Glomerular visceral epithelial cell (primary cell): Measurements from ENCODE around the gene SLC27A4.
"Not testable (repeated sequence)": the region's sequence is repeated elsewhere in the genome, so short reads cannot be mapped to it uniquely, and the experiment has no call there.

ENCODE experiments used
- DNase-seq: peaks from one replicate; pipeline ENCODE4 v3.0.0-alpha.2; 2016; ENCODE audit errors: extremely low spot score

Gene SLC27A4

GRCh38 chr9:128324401-128324800, 15.9 kb upstream of the SLC27A4 start:
- no peak for DNase-seq

DNA sequence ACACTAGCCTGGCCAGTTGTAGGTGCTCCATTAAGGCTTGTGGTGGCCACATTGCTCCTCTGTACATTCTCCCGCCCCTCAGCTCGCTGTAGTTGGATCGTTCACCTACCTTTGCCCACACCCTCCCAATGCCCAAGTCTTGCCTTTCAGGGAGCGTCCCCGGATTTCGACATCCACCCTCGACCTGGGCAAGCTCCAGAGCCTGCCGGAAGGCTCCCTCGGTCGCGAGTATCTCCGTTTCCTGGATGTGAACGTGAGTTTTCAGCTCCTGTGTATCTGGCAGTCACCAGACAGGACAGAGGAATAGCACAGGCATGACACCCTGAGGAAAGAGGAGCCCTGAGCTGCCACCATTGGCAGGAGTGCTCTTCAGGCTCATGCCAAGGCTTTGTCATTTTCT, 14.7 kb upstream of the SLC27A4 start:
- DNase-seq = no peak

DNA sequence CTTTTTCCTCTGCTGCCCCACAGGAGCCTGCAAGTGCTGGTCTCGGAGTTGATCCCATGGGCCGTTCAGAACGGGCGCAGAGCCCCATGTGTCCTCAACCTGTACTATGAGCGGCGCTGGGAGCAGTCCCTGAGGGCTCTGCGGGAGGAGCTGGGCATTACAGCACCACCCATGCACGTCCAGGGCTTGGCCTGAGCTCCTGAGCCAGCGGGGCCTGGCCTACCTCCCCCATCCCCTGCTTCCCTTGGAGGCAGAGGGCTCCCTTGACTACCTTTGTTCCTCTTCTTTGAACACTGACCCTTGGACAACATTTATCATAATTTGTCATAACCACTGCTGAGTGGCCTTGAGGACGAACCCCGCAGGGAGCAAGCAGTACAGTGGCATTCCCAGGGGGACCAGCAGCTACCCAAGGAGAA, 6.9 kb upstream of the SLC27A4 start:
- DNase-seq = no peak

DNA sequence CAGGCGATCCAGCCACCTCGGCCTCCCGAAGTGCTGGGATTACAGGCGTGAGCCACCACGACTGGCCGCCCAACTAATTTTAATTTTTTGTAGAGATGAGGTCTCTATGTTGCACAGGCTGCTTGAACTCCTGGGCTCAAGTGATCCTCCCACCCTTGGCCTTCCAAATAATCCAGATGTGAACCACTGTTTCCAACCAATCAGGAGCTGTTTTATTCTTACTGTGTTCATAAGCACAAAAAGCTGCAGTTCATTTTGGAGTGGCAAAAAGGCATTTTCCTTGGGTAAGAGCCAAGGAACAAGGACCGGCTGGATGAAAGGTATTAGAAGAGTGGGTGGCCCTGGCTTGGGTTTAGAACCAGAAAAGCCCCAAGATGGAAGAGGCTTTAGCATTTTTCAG, 5.2 kb upstream of the SLC27A4 start:
- DNase-seq = no peak

DNA sequence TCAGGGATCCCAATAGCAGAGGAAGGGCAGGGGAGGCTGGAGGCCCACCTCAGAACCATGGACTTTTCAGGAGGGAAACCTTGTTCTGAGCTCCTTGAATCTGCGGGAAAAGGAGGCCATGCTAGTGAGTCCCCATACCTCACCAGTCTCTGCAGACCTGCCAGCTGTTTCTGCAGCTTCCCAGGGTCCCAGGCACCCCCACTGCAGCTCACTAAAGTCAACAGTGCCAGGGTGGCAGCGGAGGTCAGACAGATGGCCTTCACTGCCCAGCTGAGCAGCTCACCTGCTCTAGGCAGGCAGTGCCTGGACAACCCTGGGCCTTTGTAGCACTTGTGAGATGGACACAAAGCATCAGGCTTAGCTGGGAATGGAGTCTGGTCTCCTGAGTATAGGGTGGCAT, 4.4 kb upstream of the SLC27A4 start:
- DNase-seq = no peak

GRCh38 chr9:128337936-128338335, 2.4 kb upstream of the SLC27A4 start:
- DNase-seq = no peak

DNA sequence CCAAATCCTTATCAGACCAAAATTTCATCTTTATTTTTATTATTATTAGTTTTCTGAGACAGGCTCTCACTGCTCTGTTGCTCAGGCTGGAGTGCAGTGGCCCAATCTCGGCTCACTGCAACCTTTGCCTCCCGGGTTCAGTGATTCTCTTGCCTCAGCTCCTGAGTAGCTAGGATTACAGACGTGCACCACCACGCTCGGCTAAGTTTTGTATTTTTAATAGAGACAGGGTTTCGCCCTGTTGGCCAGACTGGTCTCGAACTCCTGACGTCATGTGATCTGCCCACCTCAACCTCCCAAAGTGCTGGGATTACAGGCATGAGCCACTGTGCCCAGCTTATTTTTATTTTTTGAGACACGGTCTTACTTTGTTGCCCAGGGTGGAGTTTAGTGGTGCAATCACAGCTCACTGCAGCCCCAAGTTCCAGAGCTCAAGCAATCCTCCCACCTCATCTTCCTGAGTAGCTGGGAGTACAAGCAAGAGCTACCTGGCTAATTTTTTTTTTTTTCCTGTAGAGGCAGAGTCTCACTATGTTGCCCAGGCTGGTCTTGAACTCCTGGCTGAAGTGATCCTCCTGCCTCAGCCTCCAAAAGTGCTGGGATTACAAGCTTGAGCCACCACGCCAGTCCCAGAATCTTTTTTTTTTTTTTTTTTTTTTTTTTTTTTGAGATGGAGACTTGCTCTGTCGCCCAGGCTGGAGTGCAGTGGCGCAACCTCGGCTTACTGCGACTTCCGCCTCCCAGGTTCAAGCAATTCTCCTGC, 1.3 kb upstream of the SLC27A4 start:
- not testable (repeated sequence) for DNase-seq

DNA sequence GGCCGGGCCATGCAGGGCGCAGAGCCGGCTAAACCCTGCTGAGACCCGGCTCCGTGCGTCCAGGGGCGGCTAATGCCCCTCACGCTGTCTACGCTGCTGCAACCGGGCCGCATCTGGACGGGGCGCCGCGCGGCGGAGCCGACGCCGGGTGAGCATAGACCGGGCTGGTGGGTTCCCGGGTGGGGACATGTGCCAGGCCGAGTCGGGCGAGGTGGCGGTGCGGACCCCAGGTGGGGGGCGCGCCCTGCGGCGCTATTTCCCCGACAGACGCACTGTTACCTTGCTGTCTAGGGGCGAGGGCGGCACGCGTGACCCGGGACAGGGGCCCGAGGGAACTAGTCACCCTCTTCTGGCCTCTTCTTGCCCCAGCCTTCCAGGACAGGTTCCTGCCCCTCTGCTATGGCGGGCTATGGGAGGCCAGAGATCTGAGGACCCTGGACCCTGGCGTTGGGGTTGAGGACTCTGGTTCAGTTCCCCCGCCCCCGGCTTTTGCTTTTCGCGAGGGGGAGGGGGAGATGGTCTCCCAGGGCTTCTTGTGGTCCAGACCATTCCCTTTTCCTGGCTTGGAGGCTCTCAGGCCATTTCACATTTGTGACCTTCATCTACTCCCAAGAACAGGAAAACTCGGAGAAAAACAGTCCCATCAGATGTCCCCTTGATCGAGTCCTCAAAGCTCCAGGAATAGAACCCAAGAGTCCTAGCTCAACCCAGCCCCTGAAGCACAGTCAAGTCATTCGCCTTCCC, 536 bp downstream of the SLC27A4 start:
- no peak for DNase-seq

DNA sequence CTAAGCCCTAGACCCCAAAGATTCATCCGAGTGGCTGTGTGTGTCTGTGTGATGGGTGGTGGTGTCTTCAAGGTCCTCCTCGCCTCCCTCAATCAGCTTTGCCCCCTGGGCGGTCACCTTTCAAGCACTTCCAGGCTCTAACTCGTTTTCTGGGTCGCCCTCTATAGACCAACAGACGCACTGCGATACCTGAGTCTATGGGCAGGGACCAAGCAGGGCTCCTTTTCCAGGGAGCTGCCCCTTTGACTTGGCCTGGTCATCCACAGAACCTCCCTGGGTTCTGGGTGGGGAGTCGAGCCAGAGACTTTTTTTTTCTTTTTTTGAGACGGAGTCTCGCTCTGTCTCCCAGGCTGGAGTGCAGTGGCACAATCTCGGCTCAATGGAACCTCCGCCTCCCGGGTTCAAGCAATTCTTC, 1.1 kb downstream of the SLC27A4 start:
- peak; percentile 79 for DNase-seq

- DNase-seq = no peak
Measured at GRCh38 chr9:128342971-128343680, 2.8 kb downstream of the SLC27A4 start.

GRCh38 chr9:128343855-128344254, 3.5 kb downstream of the SLC27A4 start:
- DNase-seq = no peak

DNA sequence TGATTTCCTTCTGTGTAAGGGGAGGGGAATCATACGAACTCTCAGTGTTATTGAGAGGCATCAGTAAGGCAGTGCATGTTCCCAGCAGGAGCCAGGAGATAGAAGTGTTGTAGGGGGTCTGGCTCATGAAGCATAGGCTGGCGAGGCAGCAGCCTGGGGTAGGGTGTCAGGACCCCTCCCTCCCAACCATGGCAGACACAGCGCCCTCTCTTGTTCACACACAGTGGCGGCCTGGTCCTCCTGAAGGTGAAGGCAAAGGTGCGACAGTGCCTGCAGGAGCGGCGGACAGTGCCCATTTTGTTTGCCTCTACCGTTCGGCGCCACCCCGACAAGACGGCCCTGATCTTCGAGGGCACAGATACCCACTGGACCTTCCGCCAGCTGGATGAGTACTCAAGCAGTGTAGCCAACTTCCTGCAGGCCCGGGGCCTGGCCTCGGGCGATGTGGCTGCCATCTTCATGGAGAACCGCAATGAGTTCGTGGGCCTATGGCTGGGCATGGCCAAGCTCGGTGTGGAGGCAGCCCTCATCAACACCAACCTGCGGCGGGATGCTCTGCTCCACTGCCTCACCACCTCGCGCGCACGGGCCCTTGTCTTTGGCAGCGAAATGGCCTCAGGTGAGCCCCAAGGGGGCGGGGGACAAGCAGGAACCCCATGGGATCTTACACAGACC, 4.7 kb downstream of the SLC27A4 start:
- no peak for DNase-seq

- DNase-seq = no peak
Measured at GRCh38 chr9:128349125-128349524, 8.8 kb downstream of the SLC27A4 start.

GRCh38 chr9:128349772-128350171, 9.4 kb downstream of the SLC27A4 start:
- no peak for DNase-seq

- no peak for DNase-seq
Measured at GRCh38 chr9:128355451-128355850, 15.1 kb downstream of the SLC27A4 start.

GRCh38 chr9:128358090-128358489, 17.8 kb downstream of the SLC27A4 start:
- DNase-seq = no peak

- DNase-seq = no peak
Measured at GRCh38 chr9:128358861-128359260, 18.5 kb downstream of the SLC27A4 start.

DNA sequence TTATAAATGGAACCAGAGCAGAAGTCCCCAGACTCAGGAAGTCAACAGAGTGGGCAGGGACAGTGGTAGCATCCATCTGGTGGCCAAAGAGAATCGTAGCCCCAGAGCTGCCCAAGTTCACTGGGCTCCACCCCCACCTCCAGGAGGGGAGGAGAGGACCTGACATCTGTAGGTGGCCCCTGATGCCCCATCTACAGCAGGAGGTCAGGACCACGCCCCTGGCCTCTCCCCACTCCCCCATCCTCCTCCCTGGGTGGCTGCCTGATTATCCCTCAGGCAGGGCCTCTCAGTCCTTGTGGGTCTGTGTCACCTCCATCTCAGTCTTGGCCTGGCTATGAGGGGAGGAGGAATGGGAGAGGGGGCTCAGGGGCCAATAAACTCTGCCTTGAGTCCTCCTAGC, 20.5 kb downstream of the SLC27A4 start:
- no peak for DNase-seq

- no peak for DNase-seq
Measured at GRCh38 chr9:128361296-128361985, 21.1 kb downstream of the SLC27A4 start.

DNA sequence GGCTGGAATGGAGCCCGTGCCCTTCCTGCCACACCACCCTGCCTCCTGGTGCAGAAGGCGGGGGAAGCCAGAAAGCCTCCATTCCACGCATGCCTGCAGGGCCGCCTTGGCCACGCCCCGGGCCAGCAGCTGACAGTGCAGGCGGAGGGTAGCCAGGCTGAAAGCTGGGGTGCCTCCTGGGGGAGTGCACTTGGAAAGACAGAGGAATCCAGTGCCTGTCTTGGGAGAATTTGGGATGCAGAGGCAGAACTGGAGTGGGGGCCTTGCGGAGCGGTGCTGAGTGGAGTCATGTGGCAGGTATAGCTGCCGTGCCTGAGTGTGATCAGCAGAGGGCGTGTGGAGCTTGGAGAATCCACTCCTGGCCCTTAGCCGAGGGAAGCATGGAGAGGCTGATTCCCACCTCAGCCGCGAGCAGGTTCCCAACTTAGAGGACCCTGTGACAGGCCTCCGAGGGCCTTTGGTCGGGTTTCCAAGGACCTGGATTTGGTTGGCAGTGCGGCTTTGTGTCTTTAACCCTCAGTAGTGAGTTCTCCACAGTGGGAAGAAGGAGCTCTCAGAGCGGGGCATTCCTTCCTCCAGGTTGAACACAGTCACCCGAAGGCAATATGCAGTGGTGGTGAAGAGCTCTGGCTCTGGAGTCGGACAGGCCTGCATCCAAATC, 21.8 kb downstream of the SLC27A4 start:
- peak; percentile 80 for DNase-seq

- DNase-seq = no peak
Measured at GRCh38 chr9:128362774-128363173, 22.4 kb downstream of the SLC27A4 start.
